Cardiac muscle cell (in vitro differentiated cells and primary cell): ENCODE results near the gene SUGP1. TPM values are rescaled to one million over a fixed set of nuclear protein-coding genes. Genes with fewer than 3 reads are reported as not detected.

ENCODE experiments used
- DNase-seq, 2 donors: peaks; one replicate each; pipeline versions ENCODE4 v3.0.0 to v3.0.0-alpha.2; 2010 to 2017; ENCODE audit warnings: low read depth in 1 of 2, low spot score in 1 of 2
- H3K27ac ChIP-seq: fragments of 200-600 bp; sonication (generic); 2 replicates; pipeline ENCODE4 v1.5.1; 2016
- H3K27me3 ChIP-seq: fragments of 200-600 bp; sonication (generic); 2 replicates; pipeline ENCODE4 v1.6.0; 2016; ENCODE audit warnings: control low read depth
- H3K36me3 ChIP-seq: fragments of 200-600 bp; sonication (generic); 2 replicates; pipeline ENCODE4 v1.5.1; 2016; ENCODE audit warnings: control low read depth
- H3K4me1 ChIP-seq: fragments of 200-600 bp; sonication (generic); 2 replicates; pipeline ENCODE4 v1.8.1; 2017; ENCODE audit warnings: low read depth, mild to moderate bottlenecking, mixed run types
- H3K4me3 ChIP-seq: fragments of 200-600 bp; sonication (generic); 2 replicates; pipeline ENCODE4 v1.5.1; 2016; ENCODE audit warnings: mild to moderate bottlenecking
- H3K9me3 ChIP-seq: fragments of 200-600 bp; sonication (generic); 2 replicates; pipeline ENCODE4 v1.5.1; 2017; ENCODE audit warnings: low read depth, mild to moderate bottlenecking, control low read depth
- CTCF ChIP-seq: IDR thresholded peaks from 2 replicates; pipeline ENCODE4 v1.5.1; 2012; ENCODE audit warnings: low read depth, mild to moderate bottlenecking, low read length
- polyA plus RNA-seq: library from polyadenylated mRNA; unstranded; fragments of >200 nt; fragmentation: Nextera tagmentation; extraction: Ambion mirVana; gene quantifications from 2 replicates; pipeline ENCODE4 v1.2.1, GENCODE V29; 2016
- total RNA-seq: library from RNA; depleted of rRNA; stranded (reverse); fragments of >200 nt; gene quantifications from 2 replicates; pipeline ENCODE4 v1.2.3, GENCODE V29; 2016

SUGP1 gene
- total and polyA plus RNA-seq, 2 experiments from 2014 or later: 74.5 to 84.6 TPM

GRCh38 chr19:19361075-19361594 is 40.8 kb upstream of the SUGP1 start:
- no peaks in the 10 kb centered on the region for H3K4me1 ChIP-seq
- DNase-seq: peak; percentile 84 to 91
- peak overlapping the region; percentile 67 for H3K27ac ChIP-seq
- H3K27me3 ChIP-seq: no peaks in the 10 kb centered on the region
- TF ChIP-seq CTCF: peak; percentile 80
- peaks cover 5% of the 10 kb centered on the region for H3K36me3 ChIP-seq
- H3K9me3 ChIP-seq: no peaks in the 10 kb centered on the region
- no peak overlapping the region for H3K4me3 ChIP-seq

- no peak overlapping the region for H3K27ac ChIP-seq
- DNase-seq: no peak
- no peak for TF ChIP-seq CTCF
- H3K27me3 ChIP-seq: no peaks in the 10 kb centered on the region
- no peak overlapping the region for H3K4me3 ChIP-seq
- H3K36me3 ChIP-seq: peaks cover 32% of the 10 kb centered on the region
- no peaks in the 10 kb centered on the region for H3K4me1 ChIP-seq
- H3K9me3 ChIP-seq: no peaks in the 10 kb centered on the region
Observed at GRCh38 chr19:19356901-19357566, 36.7 kb upstream of the SUGP1 start.

GRCh38 chr19:19356500-19356899 is 36.2 kb upstream of the SUGP1 start:
- Histone ChIP-seq H3K36me3 (peaks cover 32% of the 10 kb centered on the region), H3K4me3 (no peak overlapping the region), H3K4me1 (no peaks in the 10 kb centered on the region), H3K27ac (no peak overlapping the region), H3K9me3 (no peaks in the 10 kb centered on the region), H3K27me3 (no peaks in the 10 kb centered on the region)
- no peak for DNase-seq
- TF ChIP-seq CTCF: no peak

- Histone ChIP-seq H3K4me3 (no peak overlapping the region), H3K4me1 (no peaks in the 10 kb centered on the region), H3K9me3 (no peaks in the 10 kb centered on the region), H3K27me3 (no peaks in the 10 kb centered on the region), H3K27ac (no peak overlapping the region), H3K36me3 (peaks cover 35% of the 10 kb centered on the region)
- no peak for DNase-seq
- TF ChIP-seq CTCF: no peak
Observed at GRCh38 chr19:19355606-19356139, 35.4 kb upstream of the SUGP1 start.

- no peaks in the 10 kb centered on the region for H3K4me1 ChIP-seq
- peaks cover 35% of the 10 kb centered on the region for H3K36me3 ChIP-seq
- H3K4me3 ChIP-seq: no peak overlapping the region
- no peak for DNase-seq
- H3K27ac ChIP-seq: no peak overlapping the region
- no peaks in the 10 kb centered on the region for H3K27me3 ChIP-seq
- no peaks in the 10 kb centered on the region for H3K9me3 ChIP-seq
- no peak for TF ChIP-seq CTCF
Observed at GRCh38 chr19:19354932-19355331, 34.6 kb upstream of the SUGP1 start.
